Esophagus squamous epithelium (tissue), 5 donors: ENCODE data around the gene RAD51D. TPM values are rescaled to one million over a fixed set of nuclear protein-coding genes. Genes with fewer than 3 reads are reported as not detected.
"Not testable (repeated sequence)": the region's sequence is repeated elsewhere in the genome, so short reads cannot be mapped to it uniquely, and the experiment has no call there.

Source experiments
- DNase-seq: peaks from one replicate; lab custom pipeline; 2025; lab: John Stamatoyannopoulos, UW
- H3K27ac ChIP-seq, 4 donors: fragments of 200-600 bp; sonication (generic); one replicate each; pipeline ENCODE4 v1.5.1; 2016 to 2019; ENCODE audit warnings: mild to moderate bottlenecking in 1 of 4
- H3K27me3 ChIP-seq, 4 donors: fragments of 200-600 bp; sonication (generic); 1 replicate in 3 of 4; 2 replicates in 1 of 4; pipeline versions ENCODE4 v1.5.1 to v1.6.0; 2017 to 2021; ENCODE audit warnings: antibody characterized with exemption in 1 of 4
- H3K36me3 ChIP-seq, 3 donors: fragments of 200-600 bp; sonication (generic); one replicate each; pipeline ENCODE4 v1.5.1; 2016 to 2019
- H3K4me1 ChIP-seq, 3 donors: fragments of 200-600 bp; sonication (generic); one replicate each; pipeline ENCODE4 v1.5.1; 2017 to 2019
- H3K4me3 ChIP-seq, 4 donors: fragments of 200-600 bp; sonication (generic); 1 replicate in 3 of 4; 2 replicates in 1 of 4; pipeline ENCODE4 v1.5.1; 2016 to 2019; ENCODE audit warnings: mild to moderate bottlenecking in 2 of 4, moderate library complexity in 1 of 4
- H3K9me3 ChIP-seq, 3 donors: fragments of 200-600 bp; sonication (generic); one replicate each; pipeline ENCODE4 v1.5.1; 2016 to 2019
- CTCF ChIP-seq, 6 experiments: fragments of 450-650 bp in 4 of 6; fragments of 200-600 bp in 2 of 6; sonication (generic) in 2 of 6; IDR thresholded peaks; one replicate each; pipeline ENCODE4 v1.5.1; 2016 to 2019; ENCODE audit warnings: antibody characterized with exemption in 6 of 6, mild to moderate bottlenecking in 4 of 6, moderate library complexity in 4 of 6
- POLR2A ChIP-seq, 4 donors: fragments of 450-650 bp; IDR thresholded peaks; one replicate each; pipeline ENCODE4 v1.6.1; 2017; ENCODE audit warnings: antibody characterized with exemption in 4 of 4, mild to moderate bottlenecking in 4 of 4, moderate library complexity in 3 of 4
- WGBS, 2 donors: methylation state at CpG; one replicate each; pipeline ENCODE4 v1.1.5; 2018; 5-methylcytosine and 5-hydroxymethylcytosine counted together
- intact Hi-C: fragments of 100-400 bp; cut with DNase I; formaldehyde crosslinking; loops from one replicate; pipeline ENCODE4 v1.15.0; 2022
- small RNA-seq, 4 donors: library from RNA; depleted of rRNA; stranded (forward); fragments of <200 nt; gene quantifications; one replicate each; pipeline ENCODE3, GENCODE V24; 2016
- total RNA-seq, 4 donors: library from RNA; depleted of rRNA; stranded (reverse); fragments of >200 nt; gene quantifications; one replicate each; pipeline ENCODE4 v1.1.0, GENCODE V29; 2016
- donor health status: DM: yes; HTN: yes; CAD: no.

The RAD51D gene
- total RNA-seq, 4 donors from 2014 or later, result 2.4 to 7.1 (median 6.0) TPM

GRCh38 chr17:35048685-35049379 lies 70.8 kb downstream of the RAD51D start:
- no peaks in the 10 kb centered on the region for H3K36me3 ChIP-seq
- no peak overlapping the region for H3K4me3 ChIP-seq
- H3K27me3 ChIP-seq, result no peaks in the 10 kb centered on the region
- TF ChIP-seq POLR2A (IDR thresholded peaks at IDR 0.05), result no peak
- no peak for TF ChIP-seq CTCF (IDR thresholded peaks at IDR 0.05)
- WGBS, 2 donors, result 79 to 88% methylated on average over 3 of the region's 3 CpGs
- intact Hi-C loops, result no loop called here
- H3K4me1 ChIP-seq, result peaks cover 12 to 89% (median 13%) of the 10 kb centered on the region in 3 donors
- H3K27ac ChIP-seq, result no peak overlapping the region
- no peak for DNase-seq
- H3K9me3 ChIP-seq, result no peaks in the 10 kb centered on the region

GRCh38 chr17:35046740-35047283 lies 72.8 kb downstream of the RAD51D start:
- no peaks in the 10 kb centered on the region for H3K27me3 ChIP-seq
- peaks cover 10 to 72% (median 12%) of the 10 kb centered on the region in 3 donors for H3K4me1 ChIP-seq
- DNase-seq, result no peak
- 19 to 36% methylated on average over 5 of the region's 5 CpGs for WGBS, 2 donors
- H3K9me3 ChIP-seq, result no peaks in the 10 kb centered on the region
- H3K4me3 ChIP-seq, result peak overlapping the region in 1 of 4 donors; percentile 12
- intact Hi-C loops, result no loop called here
- H3K36me3 ChIP-seq, result no peaks in the 10 kb centered on the region
- no peak for TF ChIP-seq CTCF (IDR thresholded peaks at IDR 0.05)
- no peak for TF ChIP-seq POLR2A (IDR thresholded peaks at IDR 0.05)
- H3K27ac ChIP-seq, result peak overlapping the region in 3 of 4 donors; percentile 43 to 72 (median 70)

GRCh38 chr17:35046245-35046644 lies 73.4 kb downstream of the RAD51D start:
- Histone ChIP-seq H3K27me3 (no peaks in the 10 kb centered on the region), H3K4me3 (peak overlapping the region in 1 of 4 donors; percentile 12), H3K9me3 (no peaks in the 10 kb centered on the region), H3K4me1 (peaks cover 10 to 67% (median 12%) of the 10 kb centered on the region in 3 donors), H3K27ac (peak overlapping the region in 3 of 4 donors; percentile 43 to 72 (median 70)), H3K36me3 (no peaks in the 10 kb centered on the region)
- WGBS, 2 donors, result 54 to 60% methylated on average over 4 of the region's 4 CpGs
- TF ChIP-seq CTCF (IDR thresholded peaks at IDR 0.05), result no peak
- no peak for TF ChIP-seq POLR2A (IDR thresholded peaks at IDR 0.05)
- no peak for DNase-seq
- intact Hi-C loops, result no loop called here

GRCh38 chr17:35045458-35045979 lies 74.1 kb downstream of the RAD51D start:
- H3K36me3 ChIP-seq, intact Hi-C loops, H3K9me3 ChIP-seq, H3K4me3 ChIP-seq, DNase-seq, H3K27me3 ChIP-seq: not testable (repeated sequence)
- 88 to 93% methylated on average over 12 to 13 of the region's 13 CpGs for WGBS, 2 donors
- Histone ChIP-seq H3K4me1 (peaks cover 10 to 60% (median 12%) of the 10 kb centered on the region in 3 donors), H3K27ac (peak overlapping the region in 2 of 4 donors; percentile 25 to 70)

- intact Hi-C loops, result no loop called here
- Histone ChIP-seq H3K27me3 (no peaks in the 10 kb centered on the region), H3K27ac (no peak overlapping the region), H3K4me1 (peaks cover 10 to 48% (median 12%) of the 10 kb centered on the region in 3 donors), H3K4me3 (no peak overlapping the region), H3K9me3 (no peaks in the 10 kb centered on the region), H3K36me3 (no peaks in the 10 kb centered on the region)
- no peak for DNase-seq
- WGBS, 2 donors, result 83 to 85% methylated on average over 4 to 8 of the region's 8 CpGs
- TF ChIP-seq POLR2A (IDR thresholded peaks at IDR 0.05) (no peak), CTCF (IDR thresholded peaks at IDR 0.05) (no peak)
Measured at GRCh38 chr17:35044181-35044580, 75.5 kb downstream of the RAD51D start.

Small RNAs within 50 kb of the gene (small RNA-seq; reads per million reads assigned to genes)
- gene AC004223.1 (0 reads per million in 4 donors), gene RNU6-840P (0 reads per million in 4 donors)

Other genes with a start within 250 kb of the RAD51D start
- gene CCT6B, start 158.4 kb downstream of the RAD51D start, total RNA-seq, result 1 to 10 TPM in 2 of 4 donors, under 1 TPM in 2; 0.34 to 3.1 (median 1.4) TPM
- 10 to 100 TPM in 2 of 4 donors, 1 to 10 TPM in 2; 6.1 to 13.4 (median 9.2) TPM for gene ZNF830, start 158.3 kb downstream of the RAD51D start, total RNA-seq
- 10 to 100 TPM; 18.9 to 32.6 (median 26.6) TPM for gene LIG3, start 139.3 kb downstream of the RAD51D start, total RNA-seq
- 10 to 100 TPM; 31.7 to 64.0 (median 56.2) TPM for gene RFFL, start 56.2 kb downstream of the RAD51D start, total RNA-seq
- not detected for gene FNDC8, start 1.8 kb upstream of the RAD51D start, total RNA-seq
- 10 to 100 TPM in 3 of 4 donors, 1 to 10 TPM in 1; 8.2 to 19.6 (median 17.8) TPM for gene NLE1, start 22.4 kb upstream of the RAD51D start, total RNA-seq
- gene UNC45B, start 28.0 kb upstream of the RAD51D start, total RNA-seq, result not detected
- gene SLC35G3, start 74.5 kb upstream of the RAD51D start, total RNA-seq, result not detected
- 10 to 100 TPM in 2 of 4 donors, 1 to 10 TPM in 2; 7.3 to 20.4 (median 14.0) TPM for gene SLFN5, start 123.2 kb upstream of the RAD51D start, total RNA-seq